ENCODE data around the gene MYO6.

- TF ChIP-seq CTCF (IDR thresholded peaks at IDR 0.05) (no peak), POLR2A (IDR thresholded peaks at IDR 0.05) (no peak)
Measured at GRCh38 chr6:75830959-75831885, 82.2 kb downstream of the MYO6 start.
